HG03469 (cell line): ENCODE results near the gene FBXO21.
"Not testable (repeated sequence)": the region's sequence is repeated elsewhere in the genome, so short reads cannot be mapped to it uniquely, and the experiment has no call there.

Experiments
- ATAC-seq: cut with Tn5 transposase; IDR thresholded peaks from one replicate; pipeline ENCODE4 v1.9.1; 2021; ENCODE audit warnings: mild to moderate bottlenecking, moderate library complexity, moderate number of reproducible peaks; ENCODE audit not compliant: unreplicated experiment

Gene FBXO21

DNA sequence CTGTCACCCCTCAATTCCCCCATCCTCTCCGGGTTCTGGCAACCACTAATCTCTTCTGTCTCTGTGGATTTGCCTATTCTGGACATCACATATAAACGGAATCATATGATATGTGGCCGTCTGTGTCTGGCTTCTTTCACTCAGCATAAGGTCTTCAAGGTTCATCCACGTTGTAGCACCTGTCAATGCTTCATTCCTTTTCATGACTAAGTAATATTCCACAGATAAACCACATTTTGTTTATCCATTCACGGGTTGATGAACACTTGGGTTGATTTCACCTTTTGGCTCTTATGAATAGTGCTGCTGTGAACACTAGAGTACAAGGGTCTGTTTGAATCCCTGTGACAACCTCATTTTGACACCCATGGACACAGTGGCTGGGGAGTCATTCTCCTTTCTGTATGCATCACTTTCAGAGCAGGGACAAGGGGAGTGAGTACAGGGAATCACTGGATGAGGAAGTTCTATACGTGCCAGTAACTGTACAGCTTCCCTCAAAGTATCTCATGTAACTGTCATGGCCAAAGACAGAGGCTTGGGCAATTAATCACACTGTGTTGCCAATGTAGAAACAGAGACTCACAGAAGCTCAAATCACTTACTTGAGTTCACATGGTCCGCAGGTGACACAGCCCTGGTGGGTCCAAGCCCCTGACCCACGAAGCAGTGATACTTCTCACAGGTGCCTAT lies 80.2 kb downstream of the FBXO21 start:
- ATAC-seq, result no peak

DNA sequence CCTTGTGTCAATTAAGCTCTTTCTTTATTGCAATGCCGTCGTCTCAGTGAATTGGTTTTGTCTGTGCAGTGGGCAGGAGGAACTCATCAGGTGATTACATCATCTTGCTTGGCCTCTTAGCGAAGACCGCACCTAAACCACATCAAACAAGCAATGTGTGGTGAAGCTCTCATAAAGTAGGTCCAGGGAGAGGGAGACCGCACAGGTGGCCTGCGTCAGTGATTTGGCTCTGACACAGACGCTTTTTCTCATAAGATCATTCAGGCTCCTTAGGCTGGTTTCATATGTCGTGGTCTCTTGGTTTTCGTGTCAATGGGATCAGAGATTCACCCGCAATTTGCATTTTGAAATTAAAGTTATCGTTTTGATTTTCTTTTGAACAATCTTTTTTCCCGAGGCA lies 84.4 kb downstream of the FBXO21 start:
- ATAC-seq, result no peak

DNA sequence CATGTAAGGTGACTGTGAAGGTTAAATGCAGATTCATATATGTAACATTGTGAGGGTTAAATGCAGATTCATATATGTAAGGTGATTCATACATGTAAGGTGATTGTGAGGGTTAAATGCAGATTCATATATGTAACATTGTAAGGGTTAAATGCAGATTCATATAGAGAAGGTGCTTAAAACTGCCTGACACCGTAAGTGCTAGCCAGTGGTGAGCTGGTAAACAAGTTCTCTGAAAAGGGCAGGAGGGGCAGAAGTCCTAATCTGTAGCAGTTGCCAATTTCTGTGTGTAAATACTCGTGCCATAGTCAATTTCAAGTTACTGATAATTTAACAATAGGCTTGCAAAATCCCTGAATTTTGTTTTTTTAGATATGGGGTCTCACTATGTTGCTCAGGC lies 86.3 kb downstream of the FBXO21 start:
- ATAC-seq, result not testable (repeated sequence)

DNA sequence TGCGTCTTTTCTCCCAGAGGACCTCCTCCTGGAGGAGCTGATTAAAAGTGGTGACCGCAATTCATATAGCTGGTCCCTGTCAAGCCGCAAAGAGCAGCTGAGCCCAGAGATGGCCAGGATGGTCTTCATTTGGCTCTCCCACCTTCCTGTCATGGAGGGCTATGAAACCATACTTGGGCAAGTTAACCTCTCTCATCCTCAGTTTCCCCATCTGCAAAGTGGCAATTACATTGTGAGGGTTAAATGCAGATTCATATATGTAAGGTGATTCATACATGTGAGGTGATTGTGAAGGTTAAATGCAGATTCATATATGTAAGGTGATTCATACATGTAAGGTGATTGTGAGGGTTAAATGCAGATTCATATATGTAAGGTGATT lies 87.5 kb downstream of the FBXO21 start:
- no peak for ATAC-seq

DNA sequence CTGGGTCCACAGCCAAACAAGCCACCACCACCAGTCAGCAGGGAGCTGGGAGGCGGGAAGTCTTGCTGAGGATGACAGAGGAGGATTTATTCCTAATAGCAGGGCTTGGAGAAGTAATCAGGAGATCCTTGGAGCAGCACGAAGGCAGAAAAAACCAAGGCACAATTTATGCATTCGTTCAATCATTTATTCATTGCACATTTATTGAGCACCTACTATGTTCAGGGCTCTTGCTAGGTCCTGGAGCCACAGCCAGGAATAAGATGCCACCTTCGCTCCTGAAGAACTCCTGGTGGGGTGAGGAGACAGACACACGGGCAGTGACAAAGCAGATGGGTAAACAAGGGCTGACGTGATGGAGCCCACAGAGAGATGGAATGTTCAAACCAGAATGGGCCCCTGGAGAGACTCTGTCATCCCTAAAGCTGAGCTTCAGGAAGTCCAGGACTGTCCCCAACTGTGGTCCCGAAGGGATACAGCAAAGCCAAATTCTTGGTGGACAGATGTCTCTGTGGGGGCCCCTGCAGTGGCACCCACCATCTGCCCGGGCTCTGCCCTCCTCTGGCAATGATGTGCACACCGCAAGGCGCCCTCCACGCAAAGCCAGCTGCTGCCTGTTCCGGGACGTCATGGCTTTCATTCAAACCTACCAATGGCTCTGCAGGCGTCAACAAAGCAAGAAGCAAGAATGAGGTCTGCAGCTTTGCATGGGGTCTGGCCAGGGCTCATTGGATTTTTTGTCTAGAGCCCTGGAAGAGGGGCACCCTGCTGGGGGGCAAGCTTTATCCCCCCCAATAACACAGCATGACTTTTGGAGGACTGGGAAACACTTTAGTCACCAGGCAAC lies 88.1 kb downstream of the FBXO21 start:
- no peak for ATAC-seq

DNA sequence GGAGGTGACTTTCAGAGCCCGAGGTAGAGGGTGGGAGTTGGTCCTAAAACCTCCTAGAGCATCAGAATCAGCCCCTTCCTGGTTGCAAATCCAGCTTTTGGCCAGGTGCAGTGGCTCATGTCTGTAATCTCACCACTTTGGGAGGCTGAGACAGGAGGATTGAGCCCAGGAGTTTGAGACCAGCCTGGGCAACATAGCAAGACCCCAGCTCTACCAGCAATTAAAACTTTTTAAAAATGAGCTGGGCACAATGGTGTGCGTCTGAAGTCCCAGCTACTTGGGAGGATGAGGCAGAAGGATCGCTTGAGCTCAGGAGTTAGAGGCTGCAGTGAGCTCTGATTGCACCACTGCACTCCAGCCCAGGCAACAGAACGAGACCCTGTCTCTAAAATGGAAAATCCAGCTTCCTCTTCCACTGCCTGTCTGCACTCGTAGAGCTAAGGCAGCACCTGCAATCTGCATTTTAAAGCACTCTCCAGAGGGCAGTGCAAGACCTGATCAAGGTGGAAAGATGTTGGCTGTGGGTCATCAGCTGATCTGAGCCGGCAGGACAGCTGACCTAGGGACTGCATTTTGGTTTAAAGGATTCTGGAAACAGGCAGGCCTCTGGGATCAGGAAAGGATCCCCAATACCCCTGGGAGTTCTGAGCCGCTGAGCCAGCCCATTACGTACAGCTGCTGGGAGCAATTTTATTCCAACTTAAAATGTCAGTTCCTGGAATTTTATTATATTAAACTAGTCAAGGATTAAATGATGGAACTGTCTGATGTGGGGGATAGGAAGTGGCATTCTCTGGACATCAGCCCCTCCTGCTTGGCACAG lies 89.2 kb downstream of the FBXO21 start:
- no peak for ATAC-seq

DNA sequence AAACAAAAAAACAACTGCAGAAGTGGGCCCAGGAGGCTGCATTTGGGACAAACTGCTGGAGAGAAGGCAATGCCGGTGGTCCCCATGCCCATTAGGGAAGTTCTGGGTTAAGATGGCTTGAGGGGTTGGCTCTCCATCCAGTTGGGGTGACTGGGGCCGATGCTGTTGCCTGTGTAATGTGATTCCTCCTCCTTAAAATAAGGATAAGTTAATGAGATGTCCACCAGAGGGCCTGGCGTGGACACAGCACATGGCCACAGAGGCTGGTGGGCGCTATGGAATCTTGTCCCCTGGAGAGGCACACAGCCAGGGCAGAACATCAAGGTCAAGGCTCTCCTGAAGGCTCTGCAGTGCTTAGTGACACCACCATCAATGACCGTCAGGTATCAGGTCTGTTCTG lies 90.0 kb downstream of the FBXO21 start:
- no peak for ATAC-seq

DNA sequence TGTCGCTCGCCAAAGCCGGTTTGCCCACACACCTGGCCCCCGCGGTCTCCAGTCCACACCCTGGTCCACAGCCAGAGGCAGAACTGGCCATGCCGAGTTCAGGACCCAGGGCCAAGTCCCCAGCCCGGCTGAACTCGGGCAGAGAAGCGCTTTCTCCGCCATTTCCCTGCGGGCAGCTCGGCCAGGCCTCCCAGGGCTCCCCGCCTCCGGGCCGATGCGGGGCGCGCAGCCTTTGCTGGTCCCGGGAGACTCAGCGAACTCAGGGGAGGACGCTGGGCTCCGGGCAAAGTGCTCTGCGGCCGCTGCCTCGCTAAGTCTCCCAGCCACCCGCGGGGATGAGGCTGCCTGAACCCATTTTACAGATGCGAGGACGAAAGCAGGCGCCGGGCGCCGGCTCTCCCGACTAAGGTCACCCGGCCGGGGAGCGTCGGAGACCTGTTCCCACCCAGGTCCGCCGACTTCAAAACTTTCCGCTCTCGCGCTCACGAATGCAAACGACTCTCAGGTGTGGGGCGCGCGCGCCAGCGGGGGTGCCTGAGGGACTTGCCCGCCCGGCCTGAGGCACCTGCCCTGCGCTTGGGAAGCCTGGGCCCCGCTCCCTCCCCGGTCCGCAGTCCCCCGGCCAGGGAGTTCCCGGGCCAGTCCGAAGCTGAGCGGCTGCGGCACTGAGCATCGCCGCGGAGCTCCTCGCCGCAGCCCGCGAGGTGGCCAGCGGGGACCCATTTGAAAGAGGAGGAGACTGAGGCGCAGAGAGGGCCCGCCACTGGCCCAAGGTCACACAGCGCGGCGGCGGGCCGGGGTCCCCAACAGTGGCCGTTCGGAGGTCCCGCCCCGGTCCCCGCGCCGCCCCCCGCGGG lies 91.7 kb downstream of the FBXO21 start:
- ATAC-seq, result peak; percentile 22

DNA sequence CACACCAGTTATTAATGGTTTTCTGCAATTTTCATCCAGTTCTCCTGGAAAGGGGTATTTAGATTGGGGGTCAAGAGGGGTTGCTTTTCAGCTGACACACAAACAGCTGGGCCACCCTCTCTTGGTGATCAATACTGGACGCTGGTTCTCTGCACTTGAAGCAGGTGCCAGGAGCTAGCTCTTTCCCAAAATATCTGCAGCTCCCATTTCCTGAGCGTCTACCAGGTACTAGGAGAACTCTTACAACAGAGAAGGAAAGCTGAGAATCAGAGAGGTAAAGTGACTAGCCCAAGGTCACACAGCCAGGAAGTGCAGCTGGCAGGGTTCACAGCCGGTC lies 92.3 kb downstream of the FBXO21 start:
- no peak for ATAC-seq

DNA sequence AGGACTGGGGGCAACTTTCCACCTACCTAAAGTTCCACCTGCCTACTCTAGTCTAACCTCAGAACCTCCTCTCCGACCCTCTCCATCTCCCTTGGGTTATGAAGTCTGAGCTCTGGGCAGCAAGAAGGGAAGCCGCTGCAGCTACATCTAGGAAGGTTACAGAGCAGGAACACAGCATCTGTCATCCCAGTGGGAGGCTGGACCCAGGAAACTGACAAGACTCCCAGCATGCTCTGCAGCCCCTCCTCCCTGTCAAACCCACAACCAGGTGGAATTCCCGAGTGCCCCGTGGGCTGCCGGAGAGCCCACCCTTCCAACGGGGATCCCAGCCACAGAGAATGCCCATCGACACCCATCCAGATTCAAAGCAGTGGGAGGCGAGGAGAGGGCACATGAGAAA lies 93.1 kb downstream of the FBXO21 start:
- no peak for ATAC-seq

DNA sequence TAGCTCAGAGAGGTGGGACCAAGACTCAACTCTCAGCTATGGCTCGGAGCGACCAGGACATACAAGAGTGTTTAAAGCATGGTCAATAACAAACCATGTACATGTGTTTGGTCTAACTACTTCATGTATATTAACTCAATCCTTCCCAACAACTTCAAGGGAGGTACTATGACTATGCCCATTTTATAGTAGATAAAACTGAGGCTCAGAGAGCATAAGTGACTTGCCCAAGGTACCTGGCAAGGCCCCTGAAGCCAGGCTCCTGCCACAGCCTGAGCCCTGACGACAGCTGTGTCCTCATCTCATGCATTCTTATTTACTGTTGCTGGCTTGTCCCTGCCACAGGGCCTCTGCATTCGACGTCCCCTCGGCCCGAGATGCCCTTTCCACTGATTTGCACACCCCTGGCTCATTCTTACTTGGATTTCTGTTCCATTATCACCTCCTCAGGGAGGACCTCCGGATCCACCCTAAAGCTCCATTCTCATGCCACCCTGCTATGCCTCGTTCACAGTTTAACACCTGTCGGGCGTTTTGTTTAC lies 93.7 kb downstream of the FBXO21 start:
- ATAC-seq, result no peak

DNA sequence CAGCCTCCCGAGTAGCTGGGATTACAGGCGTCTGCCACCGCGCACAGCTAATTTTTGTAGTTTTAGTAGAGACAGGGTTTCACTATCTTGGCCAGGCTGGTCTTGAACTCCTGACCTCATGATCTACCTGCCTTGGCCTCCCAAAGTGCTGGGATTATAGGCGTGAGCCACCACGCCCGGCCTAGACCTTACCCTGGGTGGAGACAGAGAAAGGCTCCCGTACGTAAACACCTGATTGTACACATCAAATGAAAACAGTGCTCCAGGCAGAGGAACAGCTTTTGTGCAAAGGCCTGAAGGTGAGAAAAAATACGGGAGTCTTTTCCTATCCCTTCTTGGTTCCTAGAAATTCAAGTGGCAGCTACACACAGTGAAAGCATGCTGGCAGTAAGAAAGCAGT lies 95.1 kb downstream of the FBXO21 start:
- ATAC-seq, result not testable (repeated sequence)

DNA sequence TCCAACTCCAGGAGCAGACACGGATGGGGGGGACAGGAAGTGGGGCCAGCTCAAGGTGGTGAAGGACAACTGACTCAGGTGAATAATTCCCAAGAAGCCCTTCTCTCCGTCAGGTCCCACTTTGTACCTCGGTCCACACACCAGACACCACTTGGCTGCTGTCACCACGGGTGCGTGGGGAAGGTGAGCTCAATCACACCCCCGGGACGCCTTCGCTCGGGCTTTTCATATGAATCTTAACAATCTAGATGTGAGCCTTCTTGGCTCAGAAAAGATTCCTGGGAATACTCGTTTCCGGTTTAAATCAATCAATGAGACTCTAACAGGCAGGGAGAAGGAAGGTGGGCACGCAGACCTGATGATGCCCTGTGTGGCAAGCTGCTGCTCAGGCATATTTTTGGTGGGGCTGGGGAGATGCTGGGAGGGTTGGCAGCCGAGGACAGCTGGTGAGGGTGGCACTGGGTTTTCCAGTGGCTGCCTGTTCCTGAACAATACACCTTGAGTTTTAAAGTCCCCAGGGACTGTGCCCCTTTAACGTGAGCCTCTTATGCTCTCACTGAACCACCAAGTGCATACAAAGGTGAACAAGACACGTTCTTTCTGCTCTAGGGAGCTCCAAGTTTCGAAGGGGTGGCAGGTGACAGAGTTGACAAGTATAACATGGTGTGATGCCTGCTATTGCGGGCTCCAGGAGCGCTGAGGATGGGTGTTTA lies 96.2 kb downstream of the FBXO21 start:
- no peak for ATAC-seq

DNA sequence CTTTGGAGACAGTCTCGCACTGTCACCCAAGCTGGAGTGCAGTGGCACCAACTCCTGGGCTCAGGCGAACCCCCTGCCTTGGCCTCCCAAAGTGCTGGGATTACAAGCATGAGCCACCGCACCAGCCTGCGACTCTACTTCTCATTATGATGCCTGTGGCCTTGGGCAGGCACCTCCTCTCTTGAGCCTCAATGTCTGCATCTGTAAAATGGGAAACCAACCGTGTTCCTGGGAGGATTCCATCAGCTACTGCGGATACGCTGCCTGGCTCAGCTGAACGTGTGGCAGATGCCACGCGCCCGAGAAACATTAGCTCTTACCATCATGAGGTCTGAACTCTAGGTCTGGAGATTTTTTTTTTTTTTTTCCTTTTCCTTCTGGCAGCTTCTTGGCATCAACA lies 96.8 kb downstream of the FBXO21 start:
- ATAC-seq, result no peak

DNA sequence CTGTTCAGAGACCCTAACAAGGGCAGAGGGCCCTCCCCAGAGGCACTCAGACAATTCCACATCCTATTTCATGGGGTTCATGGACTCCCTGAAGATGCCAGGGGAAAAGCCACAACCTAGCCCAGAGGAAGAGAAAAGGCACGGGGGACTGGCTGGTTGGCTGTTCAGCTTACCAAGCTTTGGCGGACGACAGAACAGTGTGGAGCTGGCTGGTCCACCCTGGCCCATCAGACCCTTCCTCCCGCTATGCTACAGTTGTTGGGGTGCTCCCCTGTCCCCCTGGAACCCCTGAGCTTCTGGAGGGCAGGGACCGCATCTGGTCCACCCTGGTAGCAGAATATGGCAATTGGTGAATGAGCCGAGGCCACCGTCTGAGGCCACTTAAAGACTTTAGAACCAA lies 97.4 kb downstream of the FBXO21 start:
- no peak for ATAC-seq

DNA sequence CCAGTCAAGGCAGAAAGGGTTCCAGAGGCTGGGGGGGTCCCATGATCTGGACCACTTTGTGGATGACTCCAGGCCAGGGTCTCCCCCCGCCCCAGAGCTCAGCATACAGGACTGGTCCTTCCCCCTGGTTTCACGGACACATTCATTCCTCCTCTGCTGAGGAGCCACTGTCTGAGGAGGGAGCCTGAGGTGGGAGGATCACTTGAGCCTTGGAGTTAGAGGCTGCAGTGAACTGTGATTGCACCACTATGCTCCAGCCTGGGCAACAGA lies 97.8 kb downstream of the FBXO21 start:
- ATAC-seq, result no peak
